OCI-LY7 (cell line): ENCODE measurements around the gene STX8.

Experiments used
- EZH2phosphoT487 ChIP-seq: fragments of 200-600 bp; sonication (generic); IDR thresholded peaks from 2 replicates; pipeline ENCODE4 v1.6.1; 2018; ENCODE audit warnings: low read depth, borderline replicate concordance, mild to moderate bottlenecking, mixed run types, antibody characterized with exemption, low read length, moderate library complexity, mixed read lengths
- TF ChIP-seq, protein P1 (sequence below): fragments of 200-600 bp; sonication (generic); conservative IDR thresholded peaks from 2 replicates; pipeline ENCODE4 v1.5.1; 2014; ENCODE audit warnings: mild to moderate bottlenecking, antibody characterized with exemption, low read length, moderate library complexity, mixed read lengths

GRCh38 chr17:9499041-9499440, 76.6 kb downstream of the STX8 start:
- TF ChIP-seq, protein P1, sequence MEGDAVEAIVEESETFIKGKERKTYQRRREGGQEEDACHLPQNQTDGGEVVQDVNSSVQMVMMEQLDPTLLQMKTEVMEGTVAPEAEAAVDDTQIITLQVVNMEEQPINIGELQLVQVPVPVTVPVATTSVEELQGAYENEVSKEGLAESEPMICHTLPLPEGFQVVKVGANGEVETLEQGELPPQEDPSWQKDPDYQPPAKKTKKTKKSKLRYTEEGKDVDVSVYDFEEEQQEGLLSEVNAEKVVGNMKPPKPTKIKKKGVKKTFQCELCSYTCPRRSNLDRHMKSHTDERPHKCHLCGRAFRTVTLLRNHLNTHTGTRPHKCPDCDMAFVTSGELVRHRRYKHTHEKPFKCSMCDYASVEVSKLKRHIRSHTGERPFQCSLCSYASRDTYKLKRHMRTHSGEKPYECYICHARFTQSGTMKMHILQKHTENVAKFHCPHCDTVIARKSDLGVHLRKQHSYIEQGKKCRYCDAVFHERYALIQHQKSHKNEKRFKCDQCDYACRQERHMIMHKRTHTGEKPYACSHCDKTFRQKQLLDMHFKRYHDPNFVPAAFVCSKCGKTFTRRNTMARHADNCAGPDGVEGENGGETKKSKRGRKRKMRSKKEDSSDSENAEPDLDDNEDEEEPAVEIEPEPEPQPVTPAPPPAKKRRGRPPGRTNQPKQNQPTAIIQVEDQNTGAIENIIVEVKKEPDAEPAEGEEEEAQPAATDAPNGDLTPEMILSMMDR = no peak
- TF ChIP-seq EZH2phosphoT487 = no peak
